HCT116 (cell line): ENCODE data around the gene LONRF3. TPM values are rescaled to one million over a fixed set of nuclear protein-coding genes. Genes with fewer than 3 reads are reported as not detected.

Experiments
- ATAC-seq: fragments of 200-7000 bp; cut with Tn5 transposase; 2 replicates; pipeline ENCODE4 v1.9.1; 2020; ENCODE audit warnings: mild to moderate bottlenecking, moderate library complexity
- BruUV-seq: library from RNA; stranded (reverse); fragments of 400-500 nt; replicated peaks from 2 replicates; lab custom pipeline; 2021; lab: Mats Ljungman, UMichigan
- CTCF ChIA-PET: fragments of 300-600 bp; sonication (Branson Sonifier 250); formaldehyde crosslinking; loops from one replicate; lab custom pipeline; 2021; ENCODE audit warnings: antibody characterized with exemption; lab: Charles Lee
- POLR2A ChIA-PET: fragments of 300-600, 350-600 bp; sonication (Branson Sonifier 250); formaldehyde crosslinking; loops from one replicate; lab custom pipeline; 2021; ENCODE audit warnings: antibody characterized with exemption; lab: Charles Lee
- RAD21 ChIA-PET, 2 experiments: fragments of 300-600 bp; sonication (Branson Sonifier 250); formaldehyde crosslinking; loops; one replicate each; lab custom pipeline; 2023; ENCODE audit warnings: low total read pairs in 2 of 2; ENCODE audit not compliant: uncharacterized antibody in 2 of 2, unreplicated experiment in 2 of 2, low non-redundant PET in 1 of 2; lab: Charles Lee
- DNase-seq: peaks from one replicate; pipeline ENCODE4 v3.0.0-alpha.2; 2010; ENCODE audit warnings: low read depth, low spot score
- H2AFZ ChIP-seq: fragments of 200-600 bp; shearing (Covaris generic), sonication (generic); 2 replicates; pipeline ENCODE4 v1.6.1; 2017; ENCODE audit warnings: low read depth, mixed run types, mixed read lengths, antibody characterized with exemption, low read length; ENCODE audit not compliant: poor library complexity, severe bottlenecking
- H3K27ac ChIP-seq: 2 replicates; pipeline ENCODE4 v1.5.1; 2012; ENCODE audit warnings: low read depth, low read length
- H3K27me3 ChIP-seq: fragments of 200-600 bp; sonication (generic); 2 replicates; pipeline ENCODE4 v1.6.1; 2016; ENCODE audit warnings: mixed run types, low read length, mixed read lengths; ENCODE audit not compliant: insufficient read depth
- H3K36me3 ChIP-seq, 2 experiments: fragments of 200-500 bp in 1 of 2; fragments of 200-600 bp in 1 of 2; sonication (Bioruptor generic) in 1 of 2; sonication (generic) in 1 of 2; 2 replicates each; pipeline versions ENCODE4 v1.5.1 to v1.6.1; 2014 to 2016; ENCODE audit warnings: low read length in 2 of 2, inconsistent platforms in 1 of 2, mixed read lengths in 1 of 2, mixed run types in 1 of 2; ENCODE audit not compliant: insufficient read depth in 2 of 2, control insufficient read depth in 1 of 2
- H3K4me1 ChIP-seq, 2 experiments: fragments of 200-600 bp in 1 of 2; sonication (generic) in 1 of 2; 2 replicates each; pipeline versions ENCODE4 v1.5.1 to v1.6.1; 2012 to 2017; ENCODE audit warnings: low read length in 2 of 2, inconsistent platforms in 1 of 2, mild to moderate bottlenecking in 1 of 2, mixed read lengths in 1 of 2, mixed run types in 1 of 2, moderate library complexity in 1 of 2; ENCODE audit not compliant: insufficient read depth in 2 of 2, control insufficient read depth in 1 of 2
- H3K4me2 ChIP-seq: fragments of 200-600 bp; sonication (generic); 2 replicates; pipeline ENCODE4 v1.6.1; 2017; ENCODE audit warnings: mixed run types, low read length, mixed read lengths
- H3K4me3 ChIP-seq, 2 experiments: fragments of 200-600 bp in 1 of 2; sonication (generic) in 1 of 2; replicated peaks in 1 of 2; 2 replicates each; pipeline ENCODE4 v1.5.1; 2011 to 2016; ENCODE audit warnings: low read length in 2 of 2, control low read depth in 1 of 2, low read depth in 1 of 2, mild to moderate bottlenecking in 1 of 2, mixed read lengths in 1 of 2, mixed run types in 1 of 2
- H3K79me2 ChIP-seq: fragments of 200-600 bp; sonication (generic); 2 replicates; pipeline ENCODE4 v1.6.1; 2017; ENCODE audit warnings: mild to moderate bottlenecking, mixed run types, low read length, moderate library complexity, mixed read lengths; ENCODE audit not compliant: insufficient read depth
- H3K9ac ChIP-seq: fragments of 200-600 bp; sonication (generic); 2 replicates; pipeline ENCODE4 v1.6.1; 2016; ENCODE audit warnings: low read length, mixed read lengths
- H3K9me2 ChIP-seq: fragments of 200-600 bp; sonication (generic), shearing (Covaris generic); 2 replicates; pipeline ENCODE4 v1.6.1; 2017; ENCODE audit warnings: mixed run types, mild to moderate bottlenecking, moderate library complexity; ENCODE audit not compliant: insufficient read depth
- H3K9me3 ChIP-seq, 2 experiments: fragments of 200-500 bp in 1 of 2; fragments of 200-600 bp in 1 of 2; sonication (Bioruptor generic) in 1 of 2; sonication (generic) in 1 of 2; 2 replicates each; pipeline ENCODE4 v1.6.1; 2014 to 2017; ENCODE audit warnings: low read length in 2 of 2, mixed read lengths in 2 of 2, inconsistent platforms in 1 of 2, low read depth in 1 of 2, mild to moderate bottlenecking in 1 of 2, mixed run types in 1 of 2, moderate library complexity in 1 of 2; ENCODE audit not compliant: control insufficient read depth in 1 of 2, insufficient read depth in 1 of 2
- H4K20me1 ChIP-seq: fragments of 200-600 bp; sonication (generic), shearing (Covaris generic); 2 replicates; pipeline ENCODE4 v1.6.1; 2017; ENCODE audit warnings: mixed run types, mild to moderate bottlenecking, moderate library complexity; ENCODE audit not compliant: insufficient read depth
- ATF3 ChIP-seq: IDR thresholded peaks from 2 replicates; pipeline ENCODE4 v1.6.1; 2012
- CTCF ChIP-seq, 3 experiments: fragments of 200-600 bp in 1 of 3; sonication (generic) in 1 of 3; IDR thresholded peaks in 2 of 3; conservative IDR thresholded peaks in 1 of 3; 2 replicates each; pipeline ENCODE4 v1.5.1; 2012 to 2017; ENCODE audit warnings: low read depth in 2 of 3, low read length in 2 of 3, antibody characterized with exemption in 1 of 3, borderline replicate concordance in 1 of 3, control low read depth in 1 of 3, mild to moderate bottlenecking in 1 of 3, mixed read lengths in 1 of 3, mixed run types in 1 of 3, moderate library complexity in 1 of 3; ENCODE audit not compliant: insufficient read depth in 1 of 3
- EGR1 ChIP-seq: IDR thresholded peaks from 2 replicates; pipeline ENCODE4 v1.6.1; 2012; ENCODE audit warnings: low read depth
- EZH2 ChIP-seq: fragments of 200-600 bp; sonication (generic); IDR thresholded peaks from 2 replicates; pipeline ENCODE4 v1.6.1; 2017; ENCODE audit warnings: antibody characterized with exemption, mixed run types
- EZH2phosphoT487 ChIP-seq: fragments of 200-600 bp; IDR thresholded peaks from 2 replicates; pipeline ENCODE4 v1.6.1; 2018; ENCODE audit warnings: antibody characterized with exemption, borderline replicate concordance
- FOSL1 ChIP-seq: IDR thresholded peaks from 2 replicates; pipeline ENCODE4 v1.6.1; 2012; ENCODE audit warnings: low read depth
- JUND ChIP-seq: IDR thresholded peaks from 2 replicates; pipeline ENCODE4 v1.6.1; 2012
- POLR2A ChIP-seq: IDR thresholded peaks from 2 replicates; pipeline ENCODE4 v1.7.0; 2011; ENCODE audit warnings: borderline replicate concordance; ENCODE audit not compliant: insufficient read depth, insufficient read length; ENCODE audit errors: extremely low read depth
- RAD21 ChIP-seq: IDR thresholded peaks from 2 replicates; pipeline ENCODE4 v1.6.1; 2012; ENCODE audit warnings: low read depth, mild to moderate bottlenecking
- REST ChIP-seq: IDR thresholded peaks from 2 replicates; pipeline ENCODE4 v1.6.1; 2012; ENCODE audit warnings: low read depth
- SP1 ChIP-seq: IDR thresholded peaks from 2 replicates; pipeline ENCODE4 v1.6.1; 2012; ENCODE audit warnings: low read depth
- TCF7L2 ChIP-seq: IDR thresholded peaks from 2 replicates; pipeline ENCODE4 v1.7.0; 2011; ENCODE audit warnings: borderline replicate concordance, inconsistent platforms; ENCODE audit not compliant: insufficient read depth, insufficient read length; ENCODE audit errors: extremely low read depth
- ZBTB33 ChIP-seq: IDR thresholded peaks from 2 replicates; pipeline ENCODE4 v1.6.1; 2011; ENCODE audit warnings: mild to moderate bottlenecking, low read length, moderate library complexity; ENCODE audit not compliant: insufficient replicate concordance; ENCODE audit errors: extremely low read depth
- ZFX ChIP-seq: fragments of 450-650 bp; IDR thresholded peaks from 2 replicates; pipeline ENCODE4 v1.6.1; 2017
- intact Hi-C: fragments of 100-400 bp; cut with micrococcal nuclease; formaldehyde crosslinking; loops from 2 replicates; pipeline ENCODE4 v1.10.0; 2022
- total RNA-seq: library from RNA; stranded (reverse); gene quantifications from one replicate; pipeline ENCODE4 v1.2.1, GENCODE V29; 2021; ENCODE audit not compliant: unreplicated experiment

LONRF3 gene
- total RNA-seq, 1 experiment from 2014 or later: 3.1 TPM

- H3K9ac ChIP-seq: no peak overlapping the region
- DNase-seq: no peak
- H3K9me3 ChIP-seq: no peaks in the 10 kb centered on the region
- no peaks in the 10 kb centered on the region for H3K27me3 ChIP-seq
- H3K36me3 ChIP-seq: no peaks in the 10 kb centered on the region
- H3K4me3 ChIP-seq: no peak overlapping the region
- H3K9me2 ChIP-seq: no peaks in the 10 kb centered on the region
- ChIA-PET CTCF (no interaction called here), POLR2A (no interaction called here), RAD21 (no interaction called here)
- no peak overlapping the region for H3K4me2 ChIP-seq
- ATAC-seq: no peak
- peaks cover 5 to 13% of the 10 kb centered on the region in 2 experiments; a peak in 3 of 4 replicates for H3K4me1 ChIP-seq
- no peaks in the 10 kb centered on the region for H3K79me2 ChIP-seq
- no peak overlapping the region for H2AFZ ChIP-seq
- H4K20me1 ChIP-seq: no peaks in the 10 kb centered on the region
- H3K27ac ChIP-seq: no peak overlapping the region
- no TSS peak for BruUV-seq
- intact Hi-C loops: no loop called here
- TF ChIP-seq ATF3: no peak
- TF ChIP-seq POLR2A: no peak
- no peak for TF ChIP-seq EZH2
- TF ChIP-seq EGR1: no peak
- no peak for TF ChIP-seq SP1
- TF ChIP-seq RAD21: no peak
- TF ChIP-seq FOSL1: no peak
- no peak for TF ChIP-seq CTCF (IDR thresholded peaks at IDR 0.05 in 2 of 3, conservative IDR thresholded peaks at IDR 0.05 in 1 of 3; ENCODE audit: borderline replicate concordance in 1 of 3, insufficient read depth in 1 of 3, low read depth in 2 of 3, low read length in 2 of 3)
- TF ChIP-seq JUND: no peak
- TF ChIP-seq EZH2phosphoT487: no peak
Observed at GRCh38 chrX:118980761-118981160, 6.3 kb downstream of the LONRF3 start.

- H3K9me3 ChIP-seq: no peaks in the 10 kb centered on the region
- no peak overlapping the region for H3K27ac ChIP-seq
- CTCF ChIA-PET: no interaction called here
- H3K9ac ChIP-seq: no peak overlapping the region
- H3K4me2 ChIP-seq: no peak overlapping the region
- no peaks in the 10 kb centered on the region for H4K20me1 ChIP-seq
- no peak overlapping the region for H2AFZ ChIP-seq
- H3K79me2 ChIP-seq: no peaks in the 10 kb centered on the region
- RAD21 ChIA-PET: no interaction called here
- POLR2A ChIA-PET: no interaction called here
- H3K9me2 ChIP-seq: no peaks in the 10 kb centered on the region
- intact Hi-C loops: no loop called here
- H3K4me1 ChIP-seq: no peaks in the 10 kb centered on the region
- DNase-seq: no peak
- H3K4me3 ChIP-seq: no peak overlapping the region
- H3K36me3 ChIP-seq: no peaks in the 10 kb centered on the region
- no peaks in the 10 kb centered on the region for H3K27me3 ChIP-seq
- no TSS peak for BruUV-seq
- no peak for ATAC-seq
- TF ChIP-seq ZBTB33 (no peak), REST (no peak), POLR2A (no peak), JUND (no peak), ZFX (no peak), TCF7L2 (no peak)
Observed at GRCh38 chrX:118983513-118983912, 9.1 kb downstream of the LONRF3 start.
